Stimulated activated CD4-positive, alpha-beta T cell treated with anti-CD3 and anti-CD28 coated beads, Interleukin-15, amount 100 ng/mL, for 1 hour (primary cell): Measurements from ENCODE around the gene SYNGR1.

ENCODE experiments used
- DNase-seq, 2 donors: peaks; one replicate each; pipeline ENCODE4 v3.0.0-alpha.2; 2020; ENCODE audit warnings: low read depth in 1 of 2, low spot score in 1 of 2

The SYNGR1 gene

GRCh38 chr22:39368461-39368911, 18.7 kb downstream of the SYNGR1 start:
- no peak for DNase-seq

- DNase-seq, result no peak
These were observed 19.4 kb downstream of the SYNGR1 start for GRCh38 chr22:39369186-39369585.

- DNase-seq, result no peak
These were observed 19.8 kb downstream of the SYNGR1 start for GRCh38 chr22:39369586-39369985.

DNA sequence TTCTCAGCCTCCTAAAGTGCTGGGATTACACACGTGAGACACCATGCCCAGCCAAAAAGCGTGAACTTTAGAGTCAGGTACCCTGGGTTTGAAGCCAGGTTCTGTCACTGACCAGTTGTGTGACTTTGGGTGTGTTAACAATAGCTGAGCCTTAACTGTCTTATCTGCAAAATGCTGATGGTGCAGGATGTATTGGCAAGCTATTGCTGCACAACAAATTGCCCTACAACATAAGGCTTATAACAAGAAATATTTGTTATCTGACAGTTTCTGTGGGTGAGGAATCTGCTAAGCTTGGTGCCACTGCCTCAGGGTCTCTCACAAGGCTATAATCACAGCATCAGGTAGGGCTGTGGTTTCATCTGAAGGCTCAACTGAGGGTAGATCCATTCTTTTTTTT, 21.9 kb downstream of the SYNGR1 start:
- DNase-seq, result no peak

DNA sequence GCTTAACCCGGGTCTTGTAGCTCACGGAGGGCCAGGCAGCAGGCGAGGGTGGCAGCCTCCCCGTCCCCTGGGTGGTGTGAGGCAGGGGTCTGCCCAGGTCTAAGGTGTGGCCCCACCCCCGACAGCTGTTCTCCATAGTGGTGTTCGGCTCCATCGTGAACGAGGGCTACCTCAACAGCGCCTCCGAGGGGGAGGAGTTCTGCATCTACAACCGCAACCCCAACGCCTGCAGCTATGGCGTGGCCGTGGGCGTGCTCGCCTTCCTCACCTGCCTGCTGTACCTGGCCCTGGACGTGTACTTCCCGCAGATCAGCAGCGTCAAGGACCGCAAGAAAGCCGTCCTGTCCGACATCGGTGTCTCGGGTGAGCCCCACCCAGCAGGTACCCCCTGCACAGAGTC, 24.4 kb downstream of the SYNGR1 start:
- no peak for DNase-seq

DNA sequence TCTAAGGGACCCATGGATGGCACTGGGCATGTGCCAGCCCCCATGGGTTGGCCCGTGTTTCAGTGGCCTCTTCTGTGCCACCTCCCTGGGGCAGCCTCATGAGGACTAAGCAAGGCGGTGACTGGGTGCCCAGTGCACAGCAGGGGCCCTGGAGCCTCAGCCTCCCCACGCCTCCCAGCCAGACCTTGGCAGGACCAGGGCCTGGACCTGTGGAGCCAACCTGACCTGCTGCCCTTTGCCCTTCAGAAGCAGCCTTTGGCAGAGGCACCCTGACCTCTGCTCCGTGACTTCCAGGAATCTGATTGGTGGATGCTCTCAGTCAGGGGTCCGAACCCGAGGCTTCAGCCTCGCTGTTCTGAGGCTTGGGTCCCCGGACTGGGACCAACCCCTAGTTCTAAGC, 25.0 kb downstream of the SYNGR1 start:
- no peak for DNase-seq

DNA sequence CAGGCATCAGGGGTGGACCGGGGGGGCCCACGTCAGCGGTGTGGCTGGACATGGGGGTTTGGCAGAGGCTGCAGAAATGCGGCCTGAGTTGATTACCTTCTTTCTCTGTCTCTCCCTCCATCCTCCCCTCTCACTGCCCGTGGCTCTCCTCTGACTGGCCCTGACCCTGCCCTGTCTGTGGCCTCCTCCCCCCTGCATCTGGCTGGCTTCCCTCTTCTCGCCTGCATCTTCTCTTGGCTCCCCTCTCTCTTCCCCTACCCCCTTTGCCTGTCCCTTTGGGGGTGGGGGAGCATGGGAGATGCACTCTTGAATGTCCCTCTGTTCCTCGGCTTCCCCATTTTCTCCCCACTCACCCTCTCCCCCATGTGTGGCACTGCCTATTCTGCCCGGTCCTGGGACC, 25.9 kb downstream of the SYNGR1 start:
- DNase-seq, result no peak

DNA sequence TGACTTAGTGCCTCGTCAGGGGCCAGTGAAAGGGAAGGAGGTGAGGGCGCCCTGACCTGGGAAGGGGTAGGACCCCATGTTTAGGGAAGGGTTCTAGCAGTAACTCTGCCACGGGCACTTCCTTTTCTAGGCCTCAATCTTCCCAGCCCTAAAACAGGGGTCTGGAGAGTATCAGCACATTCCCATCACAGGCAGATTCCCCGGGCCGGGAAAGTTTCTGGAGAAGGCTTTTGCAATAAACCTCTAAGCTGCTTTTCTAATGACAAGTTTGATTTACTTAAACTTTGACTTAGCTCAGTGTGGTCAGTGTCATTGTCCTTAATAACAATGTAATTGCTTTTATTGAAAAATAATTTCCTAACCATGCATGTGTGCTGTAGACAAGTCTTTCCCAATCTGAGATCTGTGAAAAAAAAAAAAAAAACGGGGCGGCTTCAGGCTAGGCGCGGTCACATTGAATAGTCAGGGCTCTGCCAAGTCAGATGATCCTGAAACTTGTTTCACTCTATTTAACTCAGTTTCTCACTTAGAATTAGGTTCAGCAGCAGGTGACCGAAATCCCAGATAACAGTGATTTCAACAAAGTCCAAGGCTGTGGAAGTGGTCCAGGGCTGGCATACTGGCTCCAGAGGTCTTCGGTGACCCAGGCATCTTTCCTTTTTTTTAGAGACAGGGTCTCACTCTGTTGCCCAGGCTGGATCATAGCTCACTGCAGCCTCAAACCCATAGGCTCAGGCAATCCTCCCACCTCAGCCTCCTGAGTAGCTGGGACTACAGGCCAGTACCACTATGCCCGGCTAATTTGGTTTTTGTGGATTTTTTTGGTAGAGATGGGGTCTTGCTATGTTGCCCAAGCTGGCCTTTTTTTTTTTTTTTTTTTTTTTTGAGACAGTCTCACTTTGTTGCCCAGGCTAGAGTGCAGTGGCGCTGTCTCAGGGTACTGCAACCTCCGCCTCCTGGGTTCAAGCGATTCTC, 30.3 kb downstream of the SYNGR1 start:
- no peak for DNase-seq

GRCh38 chr22:39381009-39381755, 31.4 kb downstream of the SYNGR1 start:
- no peak for DNase-seq

GRCh38 chr22:39381930-39382329, 32.1 kb downstream of the SYNGR1 start:
- no peak for DNase-seq

- DNase-seq, result no peak
These were observed 32.6 kb downstream of the SYNGR1 start for GRCh38 chr22:39382410-39382809.

- no peak for DNase-seq
These were observed 34.2 kb downstream of the SYNGR1 start for GRCh38 chr22:39383841-39384625.

GRCh38 chr22:39384750-39385480, 35.1 kb downstream of the SYNGR1 start:
- DNase-seq, result no peak

DNA sequence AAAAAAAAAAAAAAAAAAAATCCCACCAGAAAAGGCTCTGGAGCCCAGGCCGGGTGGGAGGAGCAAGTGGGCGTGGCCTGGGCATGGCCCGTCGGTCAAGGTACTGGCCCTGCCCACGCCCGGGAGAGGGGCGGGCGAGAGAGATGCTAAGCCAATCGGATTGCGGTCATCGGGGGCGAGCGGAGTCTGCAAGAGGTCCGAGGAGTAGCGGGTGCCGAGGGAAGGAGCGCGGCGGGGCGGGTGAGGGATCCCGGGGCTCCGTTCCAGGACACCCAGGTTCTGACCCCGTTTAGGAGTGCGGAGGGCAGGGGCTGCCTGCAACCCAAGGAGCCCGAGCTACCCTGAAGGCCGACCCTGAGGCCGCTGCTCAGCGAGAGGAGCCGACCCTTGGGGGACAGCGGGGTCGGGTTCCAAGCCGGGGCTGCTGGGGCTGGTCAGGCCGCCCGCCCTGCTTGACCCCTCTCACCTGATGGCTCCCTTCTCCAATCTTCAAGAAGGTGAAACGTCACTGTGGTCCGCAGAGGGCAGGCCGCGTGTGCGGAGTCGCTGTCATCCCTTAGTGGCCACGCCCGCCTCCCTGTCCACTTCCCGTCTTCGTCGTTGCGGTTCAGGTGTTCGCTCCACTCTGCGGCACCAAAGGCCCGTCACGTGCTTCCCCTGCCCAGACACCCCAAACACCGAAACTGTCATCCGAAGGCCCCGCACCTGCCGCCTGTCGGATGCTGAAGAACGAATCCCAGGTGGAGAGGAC, 38.6 kb downstream of the SYNGR1 start:
- peak; percentile 37 to 65 for DNase-seq

- DNase-seq, result no peak
These were observed 39.6 kb downstream of the SYNGR1 start for GRCh38 chr22:39389420-39389819.

GRCh38 chr22:39392341-39392948, 42.7 kb downstream of the SYNGR1 start:
- DNase-seq, result no peak

- DNase-seq, result no peak
These were observed 46.4 kb downstream of the SYNGR1 start for GRCh38 chr22:39395936-39396796.

DNA sequence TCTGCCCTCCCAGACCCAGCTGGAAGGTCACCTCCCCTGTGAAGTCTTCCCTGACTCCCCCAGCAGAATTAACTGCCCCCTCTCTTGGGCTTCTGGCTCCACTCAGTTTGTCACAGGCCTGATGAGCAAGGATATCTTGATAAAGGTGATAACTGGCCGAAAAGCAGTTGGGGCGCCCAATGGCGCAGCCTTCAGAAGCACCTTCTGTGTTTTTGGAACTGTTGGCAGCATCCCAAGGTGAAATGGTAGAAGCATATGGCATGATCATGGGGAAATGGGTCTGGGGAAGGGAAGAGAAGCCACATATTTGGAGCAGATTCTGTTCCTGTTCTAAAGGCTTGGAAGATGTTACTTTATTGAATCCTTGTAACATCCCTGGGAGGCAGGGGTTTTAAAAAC, 47.0 kb downstream of the SYNGR1 start:
- DNase-seq, result no peak

DNA sequence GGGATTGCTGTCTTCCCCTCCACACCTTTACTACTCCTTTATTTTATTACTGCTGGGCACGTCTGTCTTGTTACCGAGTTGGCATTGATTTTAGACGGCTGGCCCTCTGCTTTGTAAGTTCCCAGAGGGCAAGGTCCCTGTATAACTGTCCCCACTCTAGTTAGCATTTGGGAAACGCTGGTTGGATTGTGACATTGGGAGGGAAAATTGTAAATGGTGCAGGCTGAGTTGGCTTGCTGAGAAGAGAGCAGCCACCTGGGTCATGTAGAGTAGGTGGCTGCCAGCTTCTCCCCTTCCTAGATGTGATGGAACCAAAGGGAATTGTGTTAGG, 51.5 kb downstream of the SYNGR1 start:
- DNase-seq, result no peak
